Peyer's patch (tissue), 4 donors: ENCODE results near the gene RXRB.

Source experiments
- POLR2A ChIP-seq, 2 donors: fragments of 450-650 bp; IDR thresholded peaks; one replicate each; pipeline ENCODE4 v1.5.1; 2017; ENCODE audit warnings: antibody characterized with exemption in 2 of 2, mild to moderate bottlenecking in 2 of 2, moderate library complexity in 2 of 2
- TF ChIP-seq, protein P1 (sequence below), 6 experiments: fragments of 450-650 bp in 4 of 6; fragments of 200-600 bp in 2 of 6; sonication (generic) in 1 of 6; IDR thresholded peaks; one replicate each; pipeline ENCODE4 v1.5.1; 2017 to 2019; ENCODE audit warnings: antibody characterized with exemption in 6 of 6, mild to moderate bottlenecking in 3 of 6, moderate library complexity in 1 of 6

DNA sequence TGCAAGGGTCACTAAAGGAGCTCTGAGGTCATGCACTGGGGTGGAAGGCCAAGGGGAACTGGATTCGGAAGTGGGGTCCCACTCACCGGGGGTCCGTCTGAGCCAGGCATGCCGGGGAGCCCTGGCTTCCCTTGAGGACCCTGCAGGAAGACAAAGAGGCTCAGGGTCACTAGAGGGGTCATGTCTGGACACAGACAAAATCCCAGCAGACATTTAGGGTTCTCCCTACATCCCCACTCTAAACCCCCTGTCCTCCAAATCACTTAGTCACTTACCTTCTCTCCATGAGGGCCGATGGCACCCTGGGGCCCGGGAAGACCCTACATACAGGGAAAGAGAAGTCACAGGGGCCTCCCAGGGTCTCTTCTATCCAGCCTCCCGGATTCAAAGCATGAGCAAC is 23.6 kb downstream of the RXRB start:
- TF ChIP-seq, protein P1, sequence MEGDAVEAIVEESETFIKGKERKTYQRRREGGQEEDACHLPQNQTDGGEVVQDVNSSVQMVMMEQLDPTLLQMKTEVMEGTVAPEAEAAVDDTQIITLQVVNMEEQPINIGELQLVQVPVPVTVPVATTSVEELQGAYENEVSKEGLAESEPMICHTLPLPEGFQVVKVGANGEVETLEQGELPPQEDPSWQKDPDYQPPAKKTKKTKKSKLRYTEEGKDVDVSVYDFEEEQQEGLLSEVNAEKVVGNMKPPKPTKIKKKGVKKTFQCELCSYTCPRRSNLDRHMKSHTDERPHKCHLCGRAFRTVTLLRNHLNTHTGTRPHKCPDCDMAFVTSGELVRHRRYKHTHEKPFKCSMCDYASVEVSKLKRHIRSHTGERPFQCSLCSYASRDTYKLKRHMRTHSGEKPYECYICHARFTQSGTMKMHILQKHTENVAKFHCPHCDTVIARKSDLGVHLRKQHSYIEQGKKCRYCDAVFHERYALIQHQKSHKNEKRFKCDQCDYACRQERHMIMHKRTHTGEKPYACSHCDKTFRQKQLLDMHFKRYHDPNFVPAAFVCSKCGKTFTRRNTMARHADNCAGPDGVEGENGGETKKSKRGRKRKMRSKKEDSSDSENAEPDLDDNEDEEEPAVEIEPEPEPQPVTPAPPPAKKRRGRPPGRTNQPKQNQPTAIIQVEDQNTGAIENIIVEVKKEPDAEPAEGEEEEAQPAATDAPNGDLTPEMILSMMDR (IDR thresholded peaks at IDR 0.05), result no peak
- no peak for TF ChIP-seq POLR2A (IDR thresholded peaks at IDR 0.05)
